OCI-LY7 (cell line): ENCODE data around the gene RBM39. TPM values are rescaled to one million over a fixed set of nuclear protein-coding genes. Genes with fewer than 3 reads are reported as not detected.
"Not testable (repeated sequence)": the region's sequence is repeated elsewhere in the genome, so short reads cannot be mapped to it uniquely, and the experiment has no call there.

Experiments used
- BruUV-seq: library from RNA; stranded (reverse); fragments of 400-500 nt; replicated peaks from 2 replicates; lab custom pipeline; 2021; lab: Mats Ljungman, UMichigan
- CTCF ChIA-PET: fragments of 300-600 bp; sonication (Branson Sonifier 250); formaldehyde crosslinking; loops from one replicate; lab custom pipeline; 2022; ENCODE audit warnings: antibody characterized with exemption; ENCODE audit not compliant: unreplicated experiment; lab: Charles Lee
- POLR2A ChIA-PET: fragments of 300-600 bp; sonication (Branson Sonifier 250); formaldehyde crosslinking; loops from one replicate; lab custom pipeline; 2022; ENCODE audit warnings: antibody characterized with exemption; lab: Charles Lee
- DNase-seq: peaks from one replicate; pipeline ENCODE4 v3.0.0-alpha.2; 2015; ENCODE audit warnings: low spot score
- H2AFZ ChIP-seq: fragments of 200-600 bp; sonication (generic), shearing (Covaris generic); 2 replicates; pipeline ENCODE4 v1.6.1; 2014; ENCODE audit warnings: mild to moderate bottlenecking, antibody characterized with exemption, low read length, moderate library complexity
- H3K27ac ChIP-seq: fragments of 200-600 bp; sonication (generic); 2 replicates; pipeline ENCODE4 v1.5.1; 2014; ENCODE audit warnings: mixed run types, low read depth, mild to moderate bottlenecking, moderate library complexity, low read length, inconsistent platforms; ENCODE audit not compliant: poor library complexity, severe bottlenecking
- H3K36me3 ChIP-seq: fragments of 200-600 bp; sonication (generic); 2 replicates; pipeline ENCODE4 v1.6.1; 2014; ENCODE audit warnings: mild to moderate bottlenecking, antibody characterized with exemption, low read length, moderate library complexity, mixed read lengths; ENCODE audit not compliant: insufficient read depth
- H3K4me1 ChIP-seq: fragments of 200-600 bp; sonication (generic); 2 replicates; pipeline ENCODE4 v1.5.1; 2014; ENCODE audit warnings: mild to moderate bottlenecking, low read length; ENCODE audit not compliant: insufficient read depth, poor library complexity, severe bottlenecking
- H3K4me2 ChIP-seq: fragments of 200-600 bp; sonication (generic); 2 replicates; pipeline ENCODE4 v1.6.1; 2014; ENCODE audit warnings: mild to moderate bottlenecking, low read length
- H3K4me3 ChIP-seq: fragments of 200-600 bp; sonication (generic); 2 replicates; pipeline ENCODE4 v1.5.1; 2014; ENCODE audit warnings: mild to moderate bottlenecking, low read depth, low read length; ENCODE audit not compliant: poor library complexity, severe bottlenecking
- H3K79me2 ChIP-seq: fragments of 200-600 bp; sonication (generic); 2 replicates; pipeline ENCODE4 v1.6.1; 2016; ENCODE audit warnings: low read depth, mild to moderate bottlenecking, low read length, moderate library complexity, mixed read lengths; ENCODE audit not compliant: insufficient read depth
- H3K9me2 ChIP-seq: fragments of 200-600 bp; sonication (generic); 2 replicates; pipeline ENCODE4 v1.6.1; 2016; ENCODE audit warnings: mild to moderate bottlenecking, low read length, mixed read lengths; ENCODE audit not compliant: insufficient read depth
- H3K9me3 ChIP-seq: fragments of 200-600 bp; sonication (generic); 2 replicates; pipeline ENCODE4 v1.6.1; 2014; ENCODE audit warnings: mild to moderate bottlenecking, mixed run types, low read length, mixed read lengths
- H4K20me1 ChIP-seq: fragments of 200-600 bp; sonication (generic); 2 replicates; pipeline ENCODE4 v1.6.1; 2014; ENCODE audit warnings: mild to moderate bottlenecking, antibody characterized with exemption, low read length, moderate library complexity, mixed read lengths; ENCODE audit not compliant: insufficient read depth
- CTCF ChIP-seq: fragments of 200-600 bp; sonication (generic); conservative IDR thresholded peaks from 2 replicates; pipeline ENCODE4 v1.5.1; 2014; ENCODE audit warnings: mild to moderate bottlenecking, antibody characterized with exemption, low read length, moderate library complexity, mixed read lengths
- EZH2phosphoT487 ChIP-seq: fragments of 200-600 bp; sonication (generic); IDR thresholded peaks from 2 replicates; pipeline ENCODE4 v1.6.1; 2018; ENCODE audit warnings: low read depth, borderline replicate concordance, mild to moderate bottlenecking, mixed run types, antibody characterized with exemption, low read length, moderate library complexity, mixed read lengths
- intact Hi-C: fragments of 100-400 bp; cut with micrococcal nuclease; formaldehyde crosslinking; loops from one replicate; pipeline ENCODE4 v1.10.0; 2022; ENCODE audit not compliant: unreplicated experiment
- total RNA-seq, 2 experiments: library from RNA; depleted of rRNA in 1 of 2; stranded (reverse); fragments of >200 nt in 1 of 2; shearing (Covaris generic) in 1 of 2; gene quantifications; 2 replicates each; pipeline ENCODE4 v1.2.3, GENCODE V29; 2014 to 2022

RBM39 gene
- total RNA-seq, 2 experiments from 2014 or later: 346 to 431 TPM

GRCh38 chr20:35766843-35767242 is 24.8 kb upstream of the RBM39 start:
- Histone ChIP-seq H3K4me2 (no peak overlapping the region), H3K4me3 (no peak overlapping the region), H3K9me2 (no peaks in the 10 kb centered on the region), H3K79me2 (no peaks in the 10 kb centered on the region), H2AFZ (no peak overlapping the region), H3K9me3 (no peaks in the 10 kb centered on the region), H3K4me1 (peaks cover 33% of the 10 kb centered on the region), H3K36me3 (no peaks in the 10 kb centered on the region), H4K20me1 (no peaks in the 10 kb centered on the region), H3K27ac (no peak overlapping the region)
- ChIA-PET CTCF (no interaction called here), POLR2A (interaction anchor here (1.2 to 3.7 kb wide), 2 partner anchors 20 to 24 kb away, joined by 3 to 76 read pairs; partner anchors contain the start of gene RBM39)
- intact Hi-C loops: loop anchor here (10.0 kb wide), 1 partner anchor 328 kb away; no protein-coding TSS in a partner anchor
- no peak for TF ChIP-seq EZH2phosphoT487
- TF ChIP-seq CTCF: no peak
- DNase-seq: no peak
- no TSS peak for BruUV-seq

GRCh38 chr20:35764936-35765335 is 22.9 kb upstream of the RBM39 start:
- H3K9me2 ChIP-seq, CTCF ChIA-PET, BruUV-seq, DNase-seq, H3K79me2 ChIP-seq, H3K9me3 ChIP-seq, H4K20me1 ChIP-seq, H3K4me2 ChIP-seq, H2AFZ ChIP-seq, H3K27ac ChIP-seq, H3K36me3 ChIP-seq, H3K4me3 ChIP-seq: not testable (repeated sequence)
- POLR2A ChIA-PET: interaction anchor here (0.6 to 1.0 kb wide), 2 partner anchors 15 to 21 kb away, joined by 3 to 4 read pairs; no protein-coding TSS in a partner anchor
- intact Hi-C loops: loop anchor here (10.0 kb wide), 1 partner anchor 330 kb away; no protein-coding TSS in a partner anchor
- peaks cover 25% of the 10 kb centered on the region for H3K4me1 ChIP-seq

- Histone ChIP-seq H3K9me3 (no peaks in the 10 kb centered on the region), H3K4me1 (peaks cover 7% of the 10 kb centered on the region), H3K27ac (no peak overlapping the region), H3K4me3 (no peak overlapping the region), H3K36me3 (no peaks in the 10 kb centered on the region), H3K79me2 (no peaks in the 10 kb centered on the region), H2AFZ (no peak overlapping the region), H3K4me2 (no peak overlapping the region), H4K20me1 (no peaks in the 10 kb centered on the region), H3K9me2 (no peaks in the 10 kb centered on the region)
- no TSS peak for BruUV-seq
- ChIA-PET CTCF (no interaction called here), POLR2A (interaction anchor here (0.6 to 1.1 kb wide), 3 partner anchors 12 to 469 kb away, joined by 3 to 4 read pairs (median 4); no protein-coding TSS in a partner anchor)
- intact Hi-C loops: loop anchor here (10.0 kb wide), 1 partner anchor 332 kb away; no protein-coding TSS in a partner anchor
- no peak for TF ChIP-seq CTCF
- TF ChIP-seq EZH2phosphoT487: no peak
- DNase-seq: no peak
Observed at GRCh38 chr20:35762461-35762860, 20.4 kb upstream of the RBM39 start.

GRCh38 chr20:35761548-35761947 is 19.5 kb upstream of the RBM39 start:
- BruUV-seq, H3K79me2 ChIP-seq, H3K9me3 ChIP-seq, H3K27ac ChIP-seq, H3K9me2 ChIP-seq, H3K4me3 ChIP-seq, H3K4me2 ChIP-seq, DNase-seq, H4K20me1 ChIP-seq, H2AFZ ChIP-seq, H3K36me3 ChIP-seq, H3K4me1 ChIP-seq, CTCF ChIA-PET: not testable (repeated sequence)
- POLR2A ChIA-PET: interaction anchor here (1.1 kb wide), 1 partner anchor 19 kb away, joined by 3 read pairs; no protein-coding TSS in a partner anchor
- intact Hi-C loops: loop anchor here (10.0 kb wide), 1 partner anchor 333 kb away; no protein-coding TSS in a partner anchor
